Prostate gland (tissue), 2 donors: ENCODE data around the gene SPARC.

Source experiments
- CTCF ChIP-seq, 4 experiments: fragments of 200-600 bp in 2 of 4; fragments of 450-650 bp in 2 of 4; sonication (generic) in 2 of 4; IDR thresholded peaks; 1 replicate in 3 of 4; 2 replicates in 1 of 4; pipeline ENCODE4 v1.5.1; 2016 to 2019; ENCODE audit warnings: antibody characterized with exemption in 4 of 4, mild to moderate bottlenecking in 2 of 4, moderate library complexity in 2 of 4
- POLR2A ChIP-seq: fragments of 450-650 bp; IDR thresholded peaks from one replicate; pipeline ENCODE4 v1.6.1; 2016; ENCODE audit warnings: antibody characterized with exemption, mild to moderate bottlenecking
- POLR2AphosphoS5 ChIP-seq: sonication (generic); formaldehyde crosslinking; IDR thresholded peaks from one replicate; pipeline ENCODE4 v1.6.1; 2017; ENCODE audit warnings: antibody characterized with exemption

- TF ChIP-seq CTCF (IDR thresholded peaks at IDR 0.05) (no peak), POLR2A (no peak), POLR2AphosphoS5 (no peak)
Measured at GRCh38 chr5:151685749-151686673, 704 bp downstream of the SPARC start.
